Measurements from ENCODE around the gene DUSP15.

The DUSP15 gene

GRCh38 chr20:31859998-31860380 is 10.3 kb downstream of the DUSP15 start:
- FAIRE-seq = no peak

- FAIRE-seq = no peak
Observed at GRCh38 chr20:31859266-31859997, 10.9 kb downstream of the DUSP15 start.

- no peak for FAIRE-seq
Observed at GRCh38 chr20:31858760-31859083, 11.6 kb downstream of the DUSP15 start.

- FAIRE-seq = no peak
Observed at GRCh38 chr20:31857861-31858759, 12.2 kb downstream of the DUSP15 start.

GRCh38 chr20:31856516-31856915 is 13.8 kb downstream of the DUSP15 start:
- no peak for FAIRE-seq

- no peak for FAIRE-seq
Observed at GRCh38 chr20:31853481-31853880, 16.8 kb downstream of the DUSP15 start.

- no peak for FAIRE-seq
Observed at GRCh38 chr20:31851240-31851955, 18.9 kb downstream of the DUSP15 start.

- no peak for FAIRE-seq
Observed at GRCh38 chr20:31849306-31849930, 20.9 kb downstream of the DUSP15 start.

- FAIRE-seq = no peak
Observed at GRCh38 chr20:31848088-31848999, 22.0 kb downstream of the DUSP15 start.

GRCh38 chr20:31846793-31847138 is 23.6 kb downstream of the DUSP15 start:
- no peak for FAIRE-seq

GRCh38 chr20:31845300-31845863 is 24.9 kb downstream of the DUSP15 start, which contains the start of gene FOXS1:
Gene FOXS1 (minus strand): TSS chr20:31845604. CDS start chr20:31845542, 62 bp downstream.
- FAIRE-seq = no peak

- no peak for FAIRE-seq
Observed at GRCh38 chr20:31844737-31845299, 25.5 kb downstream of the DUSP15 start.

GRCh38 chr20:31843881-31844280 is 26.4 kb downstream of the DUSP15 start:
- no peak for FAIRE-seq

GRCh38 chr20:31843288-31843687 is 27.0 kb downstream of the DUSP15 start:
- no peak for FAIRE-seq

GRCh38 chr20:31842471-31843157 is 27.7 kb downstream of the DUSP15 start:
- no peak for FAIRE-seq

GRCh38 chr20:31841928-31842327 is 28.4 kb downstream of the DUSP15 start:
- no peak for FAIRE-seq

GRCh38 chr20:31840906-31841816 is 29.2 kb downstream of the DUSP15 start:
- FAIRE-seq = no peak

GRCh38 chr20:31839782-31840487 is 30.4 kb downstream of the DUSP15 start:
- no peak for FAIRE-seq

Data from TTC549 (cell line).